WI38 (cell line): Measurements from ENCODE around the gene MSI2.

ENCODE experiments used
- H3K4me3 ChIP-seq: 2 replicates; pipeline ENCODE4 v1.5.1; 2011; ENCODE audit warnings: low read depth, mild to moderate bottlenecking, control low read depth, low read length
- CTCF ChIP-seq: IDR thresholded peaks from 2 replicates; pipeline ENCODE4 v1.5.1; 2012; ENCODE audit warnings: low read depth, mild to moderate bottlenecking, control low read depth, low read length

MSI2 gene

DNA sequence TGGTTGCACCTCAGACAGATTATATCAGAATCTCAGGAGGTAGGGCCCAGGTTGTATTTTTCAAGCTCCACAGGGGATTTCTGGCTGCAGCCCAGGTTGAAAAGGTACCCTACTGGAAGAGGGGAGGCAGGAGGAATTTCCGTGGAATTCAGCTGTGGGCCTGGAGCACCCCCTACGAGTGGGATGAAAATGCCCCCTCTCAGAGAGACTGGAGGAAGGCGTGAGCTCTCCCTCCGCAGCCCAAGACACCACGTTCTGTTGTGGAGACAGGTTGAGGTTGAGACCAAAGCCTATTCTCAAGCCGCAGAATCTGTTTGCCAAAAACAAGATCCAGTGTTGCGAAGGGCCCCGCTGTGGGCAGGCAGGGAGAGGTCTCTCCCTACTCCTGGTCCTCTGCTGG lies 386.7 kb downstream of the MSI2 start:
- no peak for TF ChIP-seq CTCF
- no peak overlapping the region for H3K4me3 ChIP-seq

- no peak overlapping the region for H3K4me3 ChIP-seq
- no peak for TF ChIP-seq CTCF
Observed at GRCh38 chr17:57644326-57644725, 388.0 kb downstream of the MSI2 start.

DNA sequence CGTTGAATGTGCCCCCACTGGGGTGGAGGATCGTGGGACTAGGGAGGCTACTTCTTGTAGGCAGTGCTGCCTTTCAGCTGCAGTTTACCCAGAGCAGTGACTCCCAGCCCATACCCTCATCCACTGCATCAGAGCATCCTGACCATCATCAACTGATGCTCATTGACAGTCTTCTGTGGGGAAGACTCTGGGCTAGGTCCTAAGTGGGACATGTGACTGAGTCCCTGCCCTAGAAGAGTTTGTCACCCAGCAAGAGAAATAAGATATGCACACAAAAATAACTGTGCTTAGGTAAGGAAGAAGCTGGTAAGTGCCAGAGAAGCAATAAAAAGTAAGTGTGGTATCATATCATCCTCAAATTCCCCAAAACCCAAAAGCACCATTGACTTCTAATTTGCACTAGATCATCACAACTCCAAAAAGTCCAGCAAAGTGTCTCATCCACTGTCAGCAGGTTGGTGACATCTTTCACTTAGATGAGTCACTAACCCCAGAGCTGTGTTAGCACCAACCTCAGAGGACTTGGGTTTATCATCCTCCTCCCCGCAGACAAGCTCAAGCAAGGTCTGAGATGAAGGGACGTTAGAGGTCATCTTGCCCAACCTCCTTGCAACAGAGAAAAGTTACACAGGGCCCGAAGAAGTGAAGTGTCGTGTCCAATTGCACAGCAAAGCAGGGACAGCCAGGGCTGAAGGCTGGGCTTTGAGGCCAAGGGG lies 389.8 kb downstream of the MSI2 start:
- no peak overlapping the region for H3K4me3 ChIP-seq
- no peak for TF ChIP-seq CTCF

GRCh38 chr17:57648720-57649119 lies 392.4 kb downstream of the MSI2 start:
- H3K4me3 ChIP-seq: no peak overlapping the region
- TF ChIP-seq CTCF: no peak

DNA sequence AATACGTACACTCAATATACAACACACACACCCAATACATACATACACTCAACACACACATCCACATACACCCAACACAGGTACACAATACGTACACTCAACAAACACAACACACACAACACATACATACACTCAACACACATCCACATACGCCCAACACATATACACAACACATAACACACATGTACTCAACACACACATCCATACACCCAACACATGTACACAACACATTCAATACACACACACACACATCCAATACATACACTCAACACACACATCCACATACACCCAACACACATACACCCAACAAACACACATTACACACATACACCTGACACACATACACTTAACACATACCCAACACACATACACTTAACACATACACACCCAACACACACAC lies 392.9 kb downstream of the MSI2 start:
- TF ChIP-seq CTCF: no peak
- H3K4me3 ChIP-seq: no peak overlapping the region

- no peak overlapping the region for H3K4me3 ChIP-seq
- TF ChIP-seq CTCF: no peak
Observed at GRCh38 chr17:57649731-57650484, 393.6 kb downstream of the MSI2 start.

DNA sequence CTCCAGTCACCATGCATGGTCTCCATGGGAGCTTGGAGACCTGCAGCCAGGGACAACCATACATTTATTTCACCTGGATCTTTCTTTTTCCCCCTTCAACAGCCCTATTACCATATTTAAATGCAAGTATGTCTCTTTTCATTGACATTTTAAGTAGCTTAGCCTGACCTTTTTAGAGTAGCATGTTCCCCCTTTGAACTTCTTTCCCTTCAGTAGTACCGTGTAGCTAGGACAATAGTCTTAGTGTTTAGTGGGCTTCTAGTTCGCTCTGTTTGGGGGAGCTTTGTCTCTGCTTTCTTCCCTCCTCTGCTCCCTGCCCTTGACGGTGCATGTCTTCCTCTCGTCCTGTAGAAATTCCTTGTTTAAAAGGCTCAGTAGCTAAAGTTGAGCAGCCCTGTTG lies 394.2 kb downstream of the MSI2 start:
- no peak for TF ChIP-seq CTCF
- no peak overlapping the region for H3K4me3 ChIP-seq
